Measurements from ENCODE around the gene GABRB2. TPM values are rescaled to one million over a fixed set of nuclear protein-coding genes. Genes with fewer than 3 reads are reported as not detected.

GABRB2 gene
- total RNA-seq, 1 donor from 2014 or later = 0.20 TPM

DNA sequence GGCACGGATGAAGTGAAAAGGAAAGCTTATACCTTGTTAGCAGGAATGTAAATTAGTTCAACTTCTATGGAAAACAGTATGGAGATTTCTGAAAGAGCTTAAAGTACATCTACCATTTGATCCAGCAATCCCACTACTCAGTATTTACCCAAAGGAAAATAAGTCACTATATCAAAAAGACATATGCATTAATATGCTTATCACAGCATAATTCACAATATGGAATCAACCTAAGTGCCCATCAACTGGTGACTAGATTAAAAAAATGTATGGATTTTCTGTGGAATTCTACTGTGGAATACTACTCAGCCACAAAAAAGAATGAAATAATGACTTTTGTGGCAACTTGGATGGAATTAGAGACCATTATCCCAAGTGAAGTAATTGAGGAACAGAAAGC, 279.6 kb downstream of the GABRB2 start:
- no peak overlapping the region for H3K4me3 ChIP-seq (ENCODE audit: insufficient read depth, low read depth, low read length)
- no peaks in the 10 kb centered on the region for H3K36me3 ChIP-seq (ENCODE audit: insufficient read depth, low read length)
- H2AFZ ChIP-seq (ENCODE audit: low read depth, low read length) = no peak overlapping the region
- no peaks in the 10 kb centered on the region for H3K79me2 ChIP-seq (ENCODE audit: insufficient read depth, low read length)
- H3K4me1 ChIP-seq (ENCODE audit: insufficient read depth, low read length) = no peaks in the 10 kb centered on the region
- no peaks in the 10 kb centered on the region for H3K9me3 ChIP-seq (ENCODE audit: insufficient read depth, low read depth, low read length)
- H4K20me1 ChIP-seq (ENCODE audit: insufficient read depth, low read length) = no peaks in the 10 kb centered on the region
- no peaks in the 10 kb centered on the region for H3K9me3 Mint-ChIP-seq (ENCODE audit: unreplicated experiment)
- H3K27me3 Mint-ChIP-seq (ENCODE audit: low read depth, unreplicated experiment) = no peaks in the 10 kb centered on the region
- peaks cover 6% of the 10 kb centered on the region for H3K4me1 Mint-ChIP-seq (ENCODE audit: low read depth, unreplicated experiment)
- no peak overlapping the region for H3K4me3 Mint-ChIP-seq (ENCODE audit: unreplicated experiment)
- H3K4me2 ChIP-seq (ENCODE audit: low read length) = no peak overlapping the region
- FAIRE-seq (no peak), DNase-seq (ENCODE audit: low read depth) (no peak)
- TF ChIP-seq EZH2 (IDR thresholded peaks at IDR 0.05; ENCODE audit: insufficient read depth, low read length) = no peak
- TF ChIP-seq, protein P1, sequence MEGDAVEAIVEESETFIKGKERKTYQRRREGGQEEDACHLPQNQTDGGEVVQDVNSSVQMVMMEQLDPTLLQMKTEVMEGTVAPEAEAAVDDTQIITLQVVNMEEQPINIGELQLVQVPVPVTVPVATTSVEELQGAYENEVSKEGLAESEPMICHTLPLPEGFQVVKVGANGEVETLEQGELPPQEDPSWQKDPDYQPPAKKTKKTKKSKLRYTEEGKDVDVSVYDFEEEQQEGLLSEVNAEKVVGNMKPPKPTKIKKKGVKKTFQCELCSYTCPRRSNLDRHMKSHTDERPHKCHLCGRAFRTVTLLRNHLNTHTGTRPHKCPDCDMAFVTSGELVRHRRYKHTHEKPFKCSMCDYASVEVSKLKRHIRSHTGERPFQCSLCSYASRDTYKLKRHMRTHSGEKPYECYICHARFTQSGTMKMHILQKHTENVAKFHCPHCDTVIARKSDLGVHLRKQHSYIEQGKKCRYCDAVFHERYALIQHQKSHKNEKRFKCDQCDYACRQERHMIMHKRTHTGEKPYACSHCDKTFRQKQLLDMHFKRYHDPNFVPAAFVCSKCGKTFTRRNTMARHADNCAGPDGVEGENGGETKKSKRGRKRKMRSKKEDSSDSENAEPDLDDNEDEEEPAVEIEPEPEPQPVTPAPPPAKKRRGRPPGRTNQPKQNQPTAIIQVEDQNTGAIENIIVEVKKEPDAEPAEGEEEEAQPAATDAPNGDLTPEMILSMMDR (IDR thresholded peaks at IDR 0.05; ENCODE audit: insufficient read depth, low read depth, low read length) = no peak
- no peak overlapping the region for H3K9ac ChIP-seq (ENCODE audit: low read length)
- H3K27me3 ChIP-seq (ENCODE audit: insufficient read depth, low read length) = no peaks in the 10 kb centered on the region
- no peaks in the 10 kb centered on the region for H3K36me3 Mint-ChIP-seq (ENCODE audit: low read depth, unreplicated experiment)
- no peak overlapping the region for H3K27ac Mint-ChIP-seq (ENCODE audit: unreplicated experiment)
- no peak overlapping the region for H3K27ac ChIP-seq (ENCODE audit: low read depth, low read length)

DNA sequence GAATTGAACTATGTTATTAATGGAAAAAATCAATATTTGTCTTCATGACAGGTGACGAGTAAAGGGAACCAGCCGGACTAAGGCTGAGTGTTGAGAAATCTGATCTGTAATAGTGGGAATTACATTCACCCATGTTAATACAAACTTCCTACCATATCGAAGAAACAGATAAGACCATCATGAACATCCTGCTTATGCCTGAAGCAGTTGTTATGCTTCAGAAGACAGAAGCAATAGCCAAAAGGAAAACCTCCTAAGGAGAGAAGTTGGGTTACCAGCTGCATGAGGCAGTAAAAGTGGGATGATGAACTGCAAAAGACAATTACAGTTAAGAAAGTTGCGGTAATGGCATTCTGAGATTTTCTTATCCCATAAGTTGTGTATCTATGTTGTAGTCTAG, 281.5 kb downstream of the GABRB2 start:
- no peaks in the 10 kb centered on the region for H3K36me3 ChIP-seq (ENCODE audit: insufficient read depth, low read length)
- DNase-seq (ENCODE audit: low read depth) (no peak), FAIRE-seq (no peak)
- Mint-ChIP-seq H3K27me3 (ENCODE audit: low read depth, unreplicated experiment) (peaks cover under 1% of the 10 kb centered on the region), H3K27ac (ENCODE audit: unreplicated experiment) (no peak overlapping the region), H3K36me3 (ENCODE audit: low read depth, unreplicated experiment) (no peaks in the 10 kb centered on the region), H3K4me3 (ENCODE audit: unreplicated experiment) (no peak overlapping the region), H3K4me1 (ENCODE audit: low read depth, unreplicated experiment) (peaks cover 6% of the 10 kb centered on the region), H3K9me3 (ENCODE audit: unreplicated experiment) (no peaks in the 10 kb centered on the region)
- no peak overlapping the region for H3K4me3 ChIP-seq (ENCODE audit: insufficient read depth, low read depth, low read length)
- no peaks in the 10 kb centered on the region for H3K9me3 ChIP-seq (ENCODE audit: insufficient read depth, low read depth, low read length)
- H2AFZ ChIP-seq (ENCODE audit: low read depth, low read length) = no peak overlapping the region
- TF ChIP-seq, protein P1 (IDR thresholded peaks at IDR 0.05; ENCODE audit: insufficient read depth, low read depth, low read length) = no peak
- TF ChIP-seq EZH2 (IDR thresholded peaks at IDR 0.05; ENCODE audit: insufficient read depth, low read length) = no peak
- H4K20me1 ChIP-seq (ENCODE audit: insufficient read depth, low read length) = no peaks in the 10 kb centered on the region
- H3K4me1 ChIP-seq (ENCODE audit: insufficient read depth, low read length) = no peaks in the 10 kb centered on the region
- H3K79me2 ChIP-seq (ENCODE audit: insufficient read depth, low read length) = no peaks in the 10 kb centered on the region
- H3K27ac ChIP-seq (ENCODE audit: low read depth, low read length) = no peak overlapping the region
- H3K4me2 ChIP-seq (ENCODE audit: low read length) = no peak overlapping the region
- no peaks in the 10 kb centered on the region for H3K27me3 ChIP-seq (ENCODE audit: insufficient read depth, low read length)
- H3K9ac ChIP-seq (ENCODE audit: low read length) = no peak overlapping the region

DNA sequence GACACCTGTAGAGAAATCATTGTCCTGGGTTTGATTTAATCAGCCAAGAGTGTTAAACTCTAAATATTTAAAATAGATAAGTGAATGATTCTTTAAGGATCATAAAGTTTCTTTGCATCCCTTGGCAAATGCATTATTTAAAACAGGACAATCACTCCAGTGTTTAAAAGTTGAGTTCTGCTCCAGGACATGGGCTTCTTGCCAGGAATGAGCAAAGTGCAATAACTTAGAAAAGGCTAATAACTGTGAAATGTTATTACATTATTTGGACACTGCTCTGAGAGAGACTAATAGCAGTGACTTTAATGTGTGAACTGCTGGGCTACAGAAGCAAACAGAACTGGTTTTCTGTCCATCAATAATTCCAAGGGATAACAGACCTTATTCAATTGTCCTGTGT, 283.3 kb downstream of the GABRB2 start:
- no peak for FAIRE-seq
- Mint-ChIP-seq H3K4me3 (ENCODE audit: unreplicated experiment) (no peak overlapping the region), H3K9me3 (ENCODE audit: unreplicated experiment) (peaks cover 2% of the 10 kb centered on the region), H3K36me3 (ENCODE audit: low read depth, unreplicated experiment) (no peaks in the 10 kb centered on the region), H3K27me3 (ENCODE audit: low read depth, unreplicated experiment) (peaks cover 10% of the 10 kb centered on the region), H3K27ac (ENCODE audit: unreplicated experiment) (no peak overlapping the region), H3K4me1 (ENCODE audit: low read depth, unreplicated experiment) (peaks cover 6% of the 10 kb centered on the region)
- Histone ChIP-seq H3K9ac (ENCODE audit: low read length) (no peak overlapping the region), H3K4me2 (ENCODE audit: low read length) (no peak overlapping the region), H3K4me1 (ENCODE audit: insufficient read depth, low read length) (no peaks in the 10 kb centered on the region), H3K79me2 (ENCODE audit: insufficient read depth, low read length) (no peaks in the 10 kb centered on the region), H2AFZ (ENCODE audit: low read depth, low read length) (no peak overlapping the region), H3K9me3 (ENCODE audit: insufficient read depth, low read depth, low read length) (no peaks in the 10 kb centered on the region), H4K20me1 (ENCODE audit: insufficient read depth, low read length) (no peaks in the 10 kb centered on the region), H3K4me3 (ENCODE audit: insufficient read depth, low read depth, low read length) (no peak overlapping the region), H3K27ac (ENCODE audit: low read depth, low read length) (no peak overlapping the region), H3K36me3 (ENCODE audit: insufficient read depth, low read length) (no peaks in the 10 kb centered on the region), H3K27me3 (ENCODE audit: insufficient read depth, low read length) (no peaks in the 10 kb centered on the region)
- no peak for TF ChIP-seq EZH2 (IDR thresholded peaks at IDR 0.05; ENCODE audit: insufficient read depth, low read length)
- TF ChIP-seq, protein P1 (IDR thresholded peaks at IDR 0.05; ENCODE audit: insufficient read depth, low read depth, low read length) = no peak
- no peak for DNase-seq (ENCODE audit: low read depth)

Data from astrocyte (in vitro differentiated cells and primary cell).